ENCODE results near the gene QKI.

QKI gene

GRCh38 chr6:163490826-163491577 lies 76.5 kb downstream of the QKI start:
- FAIRE-seq, result no peak

- FAIRE-seq, result no peak
Observed at GRCh38 chr6:163491737-163492300, 77.3 kb downstream of the QKI start.

- FAIRE-seq, result no peak
Observed at GRCh38 chr6:163494279-163494727, 79.8 kb downstream of the QKI start.

DNA sequence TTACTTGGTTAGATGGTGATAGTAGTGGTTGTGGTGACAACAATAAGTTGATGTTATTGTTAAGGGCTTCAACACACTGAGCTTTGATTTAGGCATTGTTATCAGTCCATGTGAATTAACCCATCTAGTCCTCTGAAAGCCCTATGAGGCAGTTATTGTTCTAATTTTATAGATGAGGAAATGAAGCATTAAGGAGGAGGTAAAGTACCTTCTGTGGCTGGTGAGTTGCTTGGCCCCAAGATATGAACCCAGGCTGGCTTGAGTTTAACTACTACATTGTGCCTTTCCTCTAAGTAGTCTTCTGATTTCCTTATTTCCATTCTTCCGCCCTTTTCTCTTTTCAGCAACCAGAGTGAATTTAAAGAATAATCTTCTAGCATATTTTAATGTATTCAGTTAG lies 81.7 kb downstream of the QKI start:
- FAIRE-seq, result no peak

DNA sequence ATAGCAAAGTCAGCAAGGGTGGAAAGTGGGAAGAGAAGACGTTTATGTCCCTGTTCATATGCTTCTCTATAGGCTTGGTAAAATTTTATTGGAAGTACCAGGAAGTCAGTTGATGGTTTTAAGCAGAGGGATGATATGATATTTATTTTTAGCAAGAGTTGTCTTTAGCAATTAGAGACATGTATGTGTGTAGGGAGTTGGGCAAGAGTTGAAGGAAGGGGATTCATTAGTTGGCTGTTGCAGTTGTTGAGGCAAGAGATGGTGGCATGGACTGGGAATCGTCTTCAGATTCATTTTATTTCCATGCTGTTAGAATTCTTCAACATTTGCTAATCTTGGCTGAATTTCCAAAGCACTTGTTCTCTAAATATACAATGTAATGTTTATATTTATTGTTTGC lies 85.6 kb downstream of the QKI start:
- FAIRE-seq, result no peak

- FAIRE-seq, result no peak
Observed at GRCh38 chr6:163501026-163501425, 86.5 kb downstream of the QKI start.

- no peak for FAIRE-seq
Observed at GRCh38 chr6:163501439-163501838, 86.9 kb downstream of the QKI start.

DNA sequence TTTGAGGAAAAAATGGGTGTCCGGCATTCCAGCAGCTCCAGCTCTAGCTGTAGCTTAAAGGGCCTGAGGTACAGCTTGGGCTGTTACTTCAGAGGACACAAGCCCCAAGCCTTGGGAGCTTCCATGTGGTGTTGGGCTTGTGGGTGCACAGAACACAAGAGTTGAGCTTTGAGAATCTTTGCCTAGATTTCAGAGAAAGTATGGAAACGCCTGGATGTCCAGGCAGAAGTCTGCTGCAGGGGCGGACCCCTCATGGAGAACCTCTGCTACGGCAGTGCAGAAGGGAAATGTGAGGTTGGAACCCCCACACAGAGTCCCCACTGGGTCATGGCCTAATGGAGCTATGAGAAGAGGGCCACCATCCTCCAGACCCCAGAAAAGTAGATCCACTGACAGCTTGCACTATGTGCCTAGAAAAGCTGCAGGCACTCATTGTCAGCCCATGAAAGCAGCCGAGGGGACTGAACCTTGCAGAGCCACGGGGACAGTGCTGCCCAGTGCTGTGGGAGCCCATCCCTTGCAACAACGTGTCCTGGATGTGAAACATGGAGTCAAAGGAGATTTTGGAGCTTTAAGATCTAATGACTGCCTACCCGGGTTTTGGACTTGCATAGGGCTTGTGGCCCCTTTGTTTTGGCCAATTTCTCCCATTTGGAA lies 90.6 kb downstream of the QKI start:
- FAIRE-seq, result no peak

DNA sequence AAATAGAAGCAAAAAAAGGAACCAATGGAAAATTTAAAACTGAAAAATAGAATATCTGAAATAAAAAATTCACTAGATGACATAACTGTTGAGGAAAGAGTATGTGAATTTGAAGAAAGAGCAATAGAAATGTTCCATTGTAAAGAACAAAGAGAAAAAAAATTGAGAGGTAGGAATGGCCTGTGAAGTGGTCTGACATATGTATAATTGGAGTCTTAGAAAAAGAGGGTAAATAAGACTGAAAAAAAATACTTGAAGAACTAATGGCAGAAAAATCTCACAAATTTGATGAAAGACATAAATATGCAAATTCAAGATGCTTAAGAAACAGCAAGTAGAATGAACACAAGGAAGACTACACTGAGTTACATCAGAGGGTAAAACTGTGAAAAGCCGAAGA lies 93.4 kb downstream of the QKI start:
- FAIRE-seq, result no peak

DNA sequence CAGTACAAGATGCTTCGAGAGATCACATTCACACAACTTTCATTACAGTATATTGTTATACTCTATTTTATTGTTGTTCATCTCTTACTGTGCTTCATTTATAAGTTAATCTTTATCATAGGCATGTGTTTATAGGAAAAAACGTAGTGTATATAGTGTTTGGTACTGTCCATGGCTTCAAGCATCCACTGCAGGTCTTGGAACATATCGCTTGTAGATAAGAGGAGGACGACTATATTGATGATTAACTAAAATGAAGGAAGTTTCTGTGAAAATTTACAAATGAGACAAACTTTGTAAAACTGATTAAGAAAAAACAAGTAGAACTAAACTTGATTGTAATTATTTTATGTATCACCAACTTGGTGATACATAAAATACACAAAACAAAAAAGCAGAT lies 98.5 kb downstream of the QKI start:
- FAIRE-seq, result peak; percentile 39

DNA sequence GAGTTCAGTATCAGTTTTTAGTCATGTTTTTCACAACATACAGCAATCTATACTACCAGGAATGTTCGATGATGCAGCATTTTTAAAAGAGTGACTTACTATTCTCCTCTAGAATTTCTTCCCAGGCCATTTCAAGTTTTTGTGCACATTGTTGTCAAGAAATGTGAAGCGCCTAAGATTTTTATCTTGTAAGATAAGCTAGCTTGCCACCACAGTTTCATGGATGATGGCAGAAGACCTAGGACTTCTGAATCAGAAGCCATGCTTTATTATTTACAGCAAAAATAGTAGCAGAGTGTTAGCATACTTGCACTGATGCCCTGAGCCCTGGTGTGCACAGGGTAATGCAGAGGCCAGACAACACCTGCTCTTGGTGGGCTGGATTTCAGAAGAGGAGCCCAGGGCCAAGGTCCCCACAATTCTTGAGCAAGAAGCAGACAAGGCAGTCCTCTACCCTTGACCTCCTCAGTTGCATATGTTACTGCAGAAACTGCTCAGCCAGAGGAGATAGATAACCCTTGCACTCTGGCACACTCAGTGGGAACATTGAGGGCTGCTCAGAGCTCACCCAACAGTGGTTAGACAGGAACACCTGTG lies 99.2 kb downstream of the QKI start:
- no peak for FAIRE-seq

GRCh38 chr6:163516908-163517307 lies 102.4 kb downstream of the QKI start:
- no peak for FAIRE-seq

DNA sequence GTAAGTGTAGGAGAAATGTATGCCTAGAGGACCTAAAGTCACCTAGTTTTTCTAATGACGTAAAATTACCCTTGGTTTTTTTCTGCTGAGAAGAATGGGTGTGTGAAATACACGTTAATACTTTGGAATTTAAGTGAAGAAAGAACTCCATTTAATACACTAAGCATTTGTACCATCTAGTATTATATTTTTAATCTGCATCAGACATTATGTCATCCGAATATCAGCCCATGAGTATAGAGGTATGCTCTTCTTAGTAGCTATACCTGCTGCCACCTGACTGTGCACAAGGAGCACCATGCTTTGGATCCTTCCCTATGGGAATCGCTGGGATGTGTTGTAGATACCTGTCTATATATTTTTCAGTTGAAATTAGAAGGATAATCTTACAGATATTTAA lies 106.4 kb downstream of the QKI start:
- no peak for FAIRE-seq

DNA sequence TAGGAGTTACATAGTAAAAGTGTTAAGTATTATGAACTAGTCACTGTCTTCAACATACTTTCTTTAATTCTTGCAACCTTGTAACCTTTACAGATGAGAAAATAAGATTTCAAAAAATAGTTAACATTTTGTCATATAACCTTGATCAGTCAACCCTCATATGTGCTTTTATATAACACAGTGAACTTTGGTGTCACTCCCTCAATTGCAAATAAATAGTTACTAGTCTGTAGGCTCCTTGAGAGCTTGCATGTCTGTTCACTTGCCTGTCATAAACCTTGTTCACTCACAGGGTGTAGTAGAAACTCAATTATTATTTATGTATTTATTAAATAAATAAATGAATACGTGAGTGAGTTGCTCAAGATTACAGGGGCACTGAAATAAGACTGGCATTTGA lies 107.5 kb downstream of the QKI start:
- no peak for FAIRE-seq

- no peak for FAIRE-seq
Observed at GRCh38 chr6:163525926-163526325, 111.4 kb downstream of the QKI start.

GRCh38 chr6:163526346-163526745 lies 111.8 kb downstream of the QKI start:
- no peak for FAIRE-seq

GRCh38 chr6:163527291-163527690 lies 112.8 kb downstream of the QKI start:
- no peak for FAIRE-seq

DNA sequence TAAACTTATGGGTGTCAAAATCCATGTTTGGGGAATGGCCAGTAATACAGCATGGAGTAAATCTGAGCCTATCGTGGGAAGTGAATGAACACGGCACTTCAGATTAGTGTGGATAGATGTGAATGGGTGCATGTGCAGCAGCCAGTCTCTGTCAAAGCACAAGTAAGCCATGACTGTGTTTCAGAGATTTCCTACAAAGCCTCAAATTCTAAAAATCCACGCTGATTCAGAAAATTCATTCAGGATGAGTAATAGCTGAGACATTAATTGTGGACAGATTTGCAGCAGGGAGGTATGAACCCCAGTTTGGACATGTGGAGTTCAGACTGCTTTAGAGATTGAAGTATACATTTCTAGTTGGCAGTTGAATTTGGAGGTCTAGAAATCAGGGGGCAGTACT lies 115.1 kb downstream of the QKI start:
- FAIRE-seq, result no peak

- FAIRE-seq, result no peak
Observed at GRCh38 chr6:163530406-163530805, 115.9 kb downstream of the QKI start.

GRCh38 chr6:163531122-163531521 lies 116.6 kb downstream of the QKI start:
- no peak for FAIRE-seq

GRCh38 chr6:163532526-163533078 lies 118.1 kb downstream of the QKI start:
- FAIRE-seq, result no peak

GRCh38 chr6:163533443-163533842 lies 118.9 kb downstream of the QKI start:
- no peak for FAIRE-seq

- no peak for FAIRE-seq
Observed at GRCh38 chr6:163536770-163537169, 122.3 kb downstream of the QKI start.

GRCh38 chr6:163538331-163538730 lies 123.8 kb downstream of the QKI start:
- no peak for FAIRE-seq
